NCI-H1105 (cell line): ENCODE measurements around the gene FLYWCH1.
"Not testable (repeated sequence)": the region's sequence is repeated elsewhere in the genome, so short reads cannot be mapped to it uniquely, and the experiment has no call there.

Experiments
- DNase-seq: peaks from one replicate; lab custom pipeline; 2025; lab: John Stamatoyannopoulos, UW

The FLYWCH1 gene

GRCh38 chr16:2927010-2927646 is 15.4 kb downstream of the FLYWCH1 start:
- DNase-seq, result peak; percentile 72

- DNase-seq, result not testable (repeated sequence)
These were observed 16.4 kb downstream of the FLYWCH1 start for GRCh38 chr16:2928151-2928550.

- DNase-seq, result no peak
These were observed 17.1 kb downstream of the FLYWCH1 start for GRCh38 chr16:2928796-2929195.

- DNase-seq, result no peak
These were observed 18.0 kb downstream of the FLYWCH1 start for GRCh38 chr16:2929693-2930092.

- DNase-seq, result no peak
These were observed 18.5 kb downstream of the FLYWCH1 start for GRCh38 chr16:2930236-2930635.

- DNase-seq, result not testable (repeated sequence)
These were observed 19.6 kb downstream of the FLYWCH1 start for GRCh38 chr16:2931231-2931914.

- DNase-seq, result no peak
These were observed 21.4 kb downstream of the FLYWCH1 start for GRCh38 chr16:2933136-2933535.

- no peak for DNase-seq
These were observed 22.0 kb downstream of the FLYWCH1 start for GRCh38 chr16:2933701-2934100.

- no peak for DNase-seq
These were observed 22.7 kb downstream of the FLYWCH1 start for GRCh38 chr16:2934450-2934849.

GRCh38 chr16:2936436-2937011 is 24.8 kb downstream of the FLYWCH1 start:
- DNase-seq, result no peak

- no peak for DNase-seq
These were observed 25.4 kb downstream of the FLYWCH1 start for GRCh38 chr16:2937170-2937569.

- DNase-seq, result no peak
These were observed 26.5 kb downstream of the FLYWCH1 start for GRCh38 chr16:2938206-2938605.

GRCh38 chr16:2939968-2940367 is 28.2 kb downstream of the FLYWCH1 start:
- DNase-seq, result no peak

- DNase-seq, result no peak
These were observed 30.3 kb downstream of the FLYWCH1 start for GRCh38 chr16:2942045-2942444.

- not testable (repeated sequence) for DNase-seq
These were observed 32.0 kb downstream of the FLYWCH1 start for GRCh38 chr16:2943716-2944115.

GRCh38 chr16:2946649-2947048 is 34.9 kb downstream of the FLYWCH1 start:
- no peak for DNase-seq

- DNase-seq, result no peak
These were observed 37.3 kb downstream of the FLYWCH1 start for GRCh38 chr16:2948807-2949704.

- no peak for DNase-seq
These were observed 38.1 kb downstream of the FLYWCH1 start for GRCh38 chr16:2949705-2950352.

- no peak for DNase-seq
These were observed 38.6 kb downstream of the FLYWCH1 start for GRCh38 chr16:2950353-2950724.

GRCh38 chr16:2950773-2951172 is 39.0 kb downstream of the FLYWCH1 start:
- DNase-seq, result no peak

- peak; percentile 34 for DNase-seq
These were observed 40.9 kb downstream of the FLYWCH1 start for GRCh38 chr16:2952679-2953078.
